DOHH2 (cell line): ENCODE data around the gene VSIG10L.

Experiments used
- H3F3A ChIP-seq: fragments of 200-600 bp; sonication (generic), shearing (Covaris generic); 2 replicates; pipeline ENCODE4 v1.6.0; 2016; ENCODE audit warnings: antibody characterized with exemption, mild to moderate bottlenecking; ENCODE audit not compliant: control insufficient read depth, insufficient read depth
- H3K27ac ChIP-seq: fragments of 200-600 bp; sonication (generic); 2 replicates; pipeline ENCODE4 v1.5.1; 2014; ENCODE audit warnings: low read depth, mild to moderate bottlenecking, low read length, moderate library complexity
- H3K27me3 ChIP-seq: fragments of 200-600 bp; sonication (generic); 2 replicates; pipeline ENCODE4 v1.6.1; 2014; ENCODE audit warnings: mild to moderate bottlenecking, low read length, mixed read lengths; ENCODE audit not compliant: control insufficient read depth
- H3K36me3 ChIP-seq: fragments of 200-600 bp; sonication (generic); 2 replicates; pipeline ENCODE4 v1.6.1; 2014; ENCODE audit warnings: mild to moderate bottlenecking, low read length, moderate library complexity, mixed read lengths; ENCODE audit not compliant: control insufficient read depth
- H3K4me1 ChIP-seq: fragments of 200-600 bp; sonication (generic); 2 replicates; pipeline ENCODE4 v1.6.1; 2014; ENCODE audit warnings: mild to moderate bottlenecking, low read length, mixed read lengths; ENCODE audit not compliant: control insufficient read depth
- H3K4me2 ChIP-seq: fragments of 200-600 bp; sonication (generic); 2 replicates; pipeline ENCODE4 v1.6.0; 2014; ENCODE audit warnings: mild to moderate bottlenecking, low read length, moderate library complexity
- H3K4me3 ChIP-seq: fragments of 200-600 bp; sonication (generic); 2 replicates; pipeline ENCODE4 v1.5.1; 2014; ENCODE audit warnings: mild to moderate bottlenecking, low read length, mixed read lengths
- H3K79me2 ChIP-seq: fragments of 200-600 bp; sonication (generic); 2 replicates; pipeline ENCODE4 v1.6.1; 2014; ENCODE audit warnings: mild to moderate bottlenecking, low read length, mixed read lengths; ENCODE audit not compliant: control insufficient read depth
- H3K9me2 ChIP-seq: fragments of 200-600 bp; sonication (generic); replicated peaks from 2 replicates; pipeline ENCODE4 v1.6.1; 2014; ENCODE audit warnings: mild to moderate bottlenecking, low read length, mixed read lengths; ENCODE audit not compliant: control insufficient read depth
- H3K9me3 ChIP-seq: fragments of 200-600 bp; sonication (generic); 2 replicates; pipeline ENCODE4 v1.6.1; 2014; ENCODE audit warnings: antibody characterized with exemption, low read length, mixed read lengths; ENCODE audit not compliant: control insufficient read depth, insufficient read depth
- H4K20me1 ChIP-seq: fragments of 200-600 bp; sonication (generic); 2 replicates; pipeline ENCODE4 v1.6.0; 2014; ENCODE audit warnings: low read depth, mild to moderate bottlenecking, antibody characterized with exemption, low read length, moderate library complexity; ENCODE audit not compliant: control insufficient read depth, insufficient read depth
- CTCF ChIP-seq: fragments of 200-600 bp; sonication (generic); IDR thresholded peaks from one replicate; pipeline ENCODE4 v1.5.1; 2014; ENCODE audit warnings: antibody characterized with exemption, mild to moderate bottlenecking, low read depth, low read length; ENCODE audit not compliant: poor library complexity, severe bottlenecking
- EZH2phosphoT487 ChIP-seq: fragments of 200-600 bp; sonication (generic); IDR thresholded peaks from 2 replicates; pipeline ENCODE4 v1.6.1; 2017; ENCODE audit warnings: borderline replicate concordance, mild to moderate bottlenecking, antibody characterized with exemption, low read length, moderate library complexity, mixed read lengths

The VSIG10L gene

GRCh38 chr19:51331716-51332115 is 10.2 kb downstream of the VSIG10L start:
- H3K4me1 ChIP-seq, result no peaks in the 10 kb centered on the region
- H3K9me3 ChIP-seq, result no peaks in the 10 kb centered on the region
- no peaks in the 10 kb centered on the region for H3K9me2 ChIP-seq
- no peaks in the 10 kb centered on the region for H3F3A ChIP-seq
- H3K36me3 ChIP-seq, result no peaks in the 10 kb centered on the region
- no peaks in the 10 kb centered on the region for H3K79me2 ChIP-seq
- no peak overlapping the region for H3K27ac ChIP-seq
- TF ChIP-seq CTCF, result no peak
- H3K4me3 ChIP-seq, result no peak overlapping the region
- no peaks in the 10 kb centered on the region for H4K20me1 ChIP-seq
- H3K4me2 ChIP-seq, result no peak overlapping the region
- H3K27me3 ChIP-seq, result no peaks in the 10 kb centered on the region

- Histone ChIP-seq H3F3A (no peaks in the 10 kb centered on the region), H3K79me2 (no peaks in the 10 kb centered on the region), H3K9me3 (no peaks in the 10 kb centered on the region), H3K9me2 (no peaks in the 10 kb centered on the region), H3K4me3 (no peak overlapping the region), H3K27me3 (no peaks in the 10 kb centered on the region), H4K20me1 (no peaks in the 10 kb centered on the region), H3K27ac (no peak overlapping the region), H3K4me1 (no peaks in the 10 kb centered on the region), H3K36me3 (no peaks in the 10 kb centered on the region), H3K4me2 (no peak overlapping the region)
- TF ChIP-seq EZH2phosphoT487 (no peak), CTCF (no peak)
Measured at GRCh38 chr19:51331193-51331592, 10.7 kb downstream of the VSIG10L start.

GRCh38 chr19:51330366-51330765 is 11.6 kb downstream of the VSIG10L start:
- H3K27me3 ChIP-seq, result no peaks in the 10 kb centered on the region
- H3K9me3 ChIP-seq, result no peaks in the 10 kb centered on the region
- TF ChIP-seq CTCF (no peak), EZH2phosphoT487 (no peak)
- no peaks in the 10 kb centered on the region for H3K4me1 ChIP-seq
- H3K27ac ChIP-seq, result no peak overlapping the region
- H3K79me2 ChIP-seq, result no peaks in the 10 kb centered on the region
- no peaks in the 10 kb centered on the region for H3F3A ChIP-seq
- H3K36me3 ChIP-seq, result no peaks in the 10 kb centered on the region
- H4K20me1 ChIP-seq, result no peaks in the 10 kb centered on the region
- no peak overlapping the region for H3K4me2 ChIP-seq
- no peaks in the 10 kb centered on the region for H3K9me2 ChIP-seq
- H3K4me3 ChIP-seq, result no peak overlapping the region

- Histone ChIP-seq H3K9me3 (no peaks in the 10 kb centered on the region), H3K4me2 (no peak overlapping the region), H3K4me3 (no peak overlapping the region), H3K27me3 (no peaks in the 10 kb centered on the region), H3F3A (no peaks in the 10 kb centered on the region), H3K27ac (no peak overlapping the region), H4K20me1 (no peaks in the 10 kb centered on the region), H3K4me1 (no peaks in the 10 kb centered on the region), H3K36me3 (no peaks in the 10 kb centered on the region), H3K9me2 (no peaks in the 10 kb centered on the region), H3K79me2 (no peaks in the 10 kb centered on the region)
- TF ChIP-seq EZH2phosphoT487 (no peak), CTCF (no peak)
Measured at GRCh38 chr19:51329411-51329810, 12.5 kb downstream of the VSIG10L start.
